ENCODE results near the gene BACH1. TPM values are rescaled to one million over a fixed set of nuclear protein-coding genes. Genes with fewer than 3 reads are reported as not detected.
"Not testable (repeated sequence)": the region's sequence is repeated elsewhere in the genome, so short reads cannot be mapped to it uniquely, and the experiment has no call there.

The BACH1 gene
- polyA plus RNA-seq (2013, experiment 1 of 4), result 31.0 TPM
- 38.4 TPM for polyA plus RNA-seq (2013, experiment 2 of 4)
- 30.7 TPM for polyA plus RNA-seq (2013, experiment 3 of 4)
- polyA plus RNA-seq (2013, experiment 4 of 4), result 34.6 TPM

DNA sequence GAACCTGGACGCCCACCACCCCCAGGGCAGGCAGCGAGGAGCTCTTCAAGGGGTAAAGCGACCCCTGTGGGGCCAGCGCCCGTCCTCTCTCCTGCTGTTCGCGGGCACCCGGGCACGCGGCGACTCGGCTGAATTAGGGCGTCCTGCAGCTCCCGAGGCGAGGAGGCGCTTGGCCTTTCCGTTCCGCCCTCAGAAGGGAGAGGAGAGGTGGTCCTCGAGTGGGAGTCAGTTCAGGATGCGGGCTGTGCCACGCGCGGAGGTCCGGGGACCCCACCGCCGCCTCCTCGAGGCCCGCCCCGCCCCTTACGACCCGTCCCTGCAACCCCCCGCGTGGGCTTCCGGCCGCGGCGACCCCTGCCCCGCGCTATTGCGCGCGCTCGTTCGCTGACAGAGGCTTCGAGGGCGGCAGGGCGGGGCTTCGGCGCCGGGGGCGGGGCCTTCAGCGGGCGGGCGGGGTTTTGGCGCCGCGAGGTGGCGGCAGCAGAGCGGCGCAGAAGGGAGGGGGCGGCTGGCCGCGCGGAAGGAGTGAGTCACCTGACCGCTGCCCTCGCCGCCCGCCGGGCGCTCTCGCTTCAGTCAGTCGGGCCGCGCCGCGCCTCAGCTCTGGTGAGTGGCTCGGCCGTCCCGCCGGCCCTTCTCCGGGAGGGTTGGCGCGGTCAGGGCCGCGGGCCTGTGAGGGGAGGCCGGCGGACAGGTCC lies at the start of gene BACH1:
TSS of gene BACH1 (plus strand) at position 575 of the 698 bp plus-strand sequence. CDS start 22,359 bp downstream, outside the sequence.
- Histone ChIP-seq H3K36me3 (ENCODE audit: control insufficient read depth, insufficient read depth, low read length) (no peaks in the 10 kb centered on the region), H3K4me1 (ENCODE audit: control insufficient read depth, insufficient read depth, low read length) (peaks cover 7% of the 10 kb centered on the region), H3K27me3 (ENCODE audit: control insufficient read depth, insufficient read depth, low read length, poor library complexity, severe bottlenecking) (no peaks in the 10 kb centered on the region), H3K27ac (ENCODE audit: insufficient read depth, low read depth, low read length, poor library complexity, severe bottlenecking) (peak within 1 kb of the TSS; percentile 94), H3K9me3 (ENCODE audit: control insufficient read depth, low read length) (no peaks in the 10 kb centered on the region), H3K4me3 (ENCODE audit: insufficient read depth, low read depth, low read length) (peak within 1 kb of the TSS; percentile 82)
- WGBS, 2 experiments, result 3 to 4% methylated on average over 87 of the region's 87 CpGs

DNA sequence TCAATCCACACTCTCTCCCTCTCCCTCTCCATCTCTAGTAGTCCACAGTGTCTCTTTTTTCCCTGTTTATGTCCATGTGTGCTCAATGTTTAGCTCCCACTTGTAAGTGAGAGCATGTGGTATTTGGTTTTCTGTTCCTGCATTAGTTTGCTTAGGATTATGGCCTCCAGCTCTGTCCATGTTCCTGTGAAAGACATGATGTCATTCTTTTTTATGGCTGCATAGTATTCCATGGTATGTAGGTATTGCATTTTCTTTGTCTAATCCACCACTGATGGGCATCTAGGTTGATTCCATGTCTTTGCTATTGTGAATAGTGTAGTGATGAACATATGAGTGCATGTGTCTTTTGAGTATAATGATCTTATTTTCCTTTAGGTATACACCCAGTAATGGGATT lies 49.4 kb upstream of the BACH1 start:
- not testable (repeated sequence) for H3K9me3 ChIP-seq (ENCODE audit: control insufficient read depth, low read length); H3K4me1 ChIP-seq (ENCODE audit: control insufficient read depth, insufficient read depth, low read length); H3K36me3 ChIP-seq (ENCODE audit: control insufficient read depth, insufficient read depth, low read length); H3K27ac ChIP-seq (ENCODE audit: insufficient read depth, low read depth, low read length, poor library complexity, severe bottlenecking); H3K4me3 ChIP-seq (ENCODE audit: insufficient read depth, low read depth, low read length); H3K27me3 ChIP-seq (ENCODE audit: control insufficient read depth, insufficient read depth, low read length, poor library complexity, severe bottlenecking)

DNA sequence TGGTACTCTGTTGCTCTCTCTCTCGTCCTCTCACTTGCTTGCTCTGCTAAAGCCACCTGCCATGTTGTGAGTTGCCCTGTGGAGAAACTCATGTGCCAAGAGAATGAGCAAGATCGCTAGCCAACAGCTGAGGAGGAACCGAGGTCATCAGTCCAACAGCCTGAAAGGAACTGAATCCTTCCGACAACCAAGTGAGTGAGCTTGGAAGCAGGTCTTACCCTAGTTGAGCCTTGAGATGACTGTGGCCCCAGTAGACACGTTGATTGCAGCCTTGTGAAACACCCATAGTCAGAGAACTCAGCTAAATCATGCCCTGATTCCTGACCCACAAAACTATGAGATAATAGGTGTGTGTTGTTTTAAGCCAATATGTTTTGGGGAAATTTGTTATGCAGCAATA lies 48.1 kb upstream of the BACH1 start:
- WGBS, 2 experiments, result 90 to 94% methylated on average over 5 of the region's 5 CpGs
- H3K27me3 ChIP-seq (ENCODE audit: control insufficient read depth, insufficient read depth, low read length, poor library complexity, severe bottlenecking), result no peaks in the 10 kb centered on the region
- H3K4me3 ChIP-seq (ENCODE audit: insufficient read depth, low read depth, low read length), result no peak overlapping the region

DNA sequence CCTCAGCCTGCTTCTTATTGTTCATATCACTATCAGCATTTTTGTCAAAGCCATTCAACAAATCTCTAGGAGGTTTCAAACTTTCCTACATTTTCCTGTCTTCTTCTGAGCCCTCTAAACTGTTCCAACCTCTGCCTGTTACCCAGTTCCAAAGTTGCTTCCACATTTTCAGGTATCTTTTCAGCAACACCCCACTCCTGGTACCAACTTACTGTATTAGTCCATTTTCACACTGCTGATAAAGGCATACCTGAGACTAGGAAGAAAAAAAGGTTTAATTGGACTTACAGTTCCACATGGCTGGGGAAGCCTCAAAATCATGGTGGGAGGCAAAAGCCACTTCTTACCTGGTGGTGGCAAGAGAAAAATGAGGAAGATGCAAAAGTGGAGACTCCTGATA lies 44.9 kb upstream of the BACH1 start:
- H3K9me3 ChIP-seq (ENCODE audit: control insufficient read depth, low read length); H3K36me3 ChIP-seq (ENCODE audit: control insufficient read depth, insufficient read depth, low read length); H3K4me3 ChIP-seq (ENCODE audit: insufficient read depth, low read depth, low read length); H3K4me1 ChIP-seq (ENCODE audit: control insufficient read depth, insufficient read depth, low read length); H3K27me3 ChIP-seq (ENCODE audit: control insufficient read depth, insufficient read depth, low read length, poor library complexity, severe bottlenecking); H3K27ac ChIP-seq (ENCODE audit: insufficient read depth, low read depth, low read length, poor library complexity, severe bottlenecking): not testable (repeated sequence)

More for the DNA sequence above, 48.1 kb upstream of the BACH1 start:
- Histone ChIP-seq H3K9me3 (ENCODE audit: control insufficient read depth, low read length) (no peaks in the 10 kb centered on the region), H3K27ac (ENCODE audit: insufficient read depth, low read depth, low read length, poor library complexity, severe bottlenecking) (no peak overlapping the region), H3K36me3 (ENCODE audit: control insufficient read depth, insufficient read depth, low read length) (no peaks in the 10 kb centered on the region), H3K4me1 (ENCODE audit: control insufficient read depth, insufficient read depth, low read length) (no peaks in the 10 kb centered on the region)

DNA sequence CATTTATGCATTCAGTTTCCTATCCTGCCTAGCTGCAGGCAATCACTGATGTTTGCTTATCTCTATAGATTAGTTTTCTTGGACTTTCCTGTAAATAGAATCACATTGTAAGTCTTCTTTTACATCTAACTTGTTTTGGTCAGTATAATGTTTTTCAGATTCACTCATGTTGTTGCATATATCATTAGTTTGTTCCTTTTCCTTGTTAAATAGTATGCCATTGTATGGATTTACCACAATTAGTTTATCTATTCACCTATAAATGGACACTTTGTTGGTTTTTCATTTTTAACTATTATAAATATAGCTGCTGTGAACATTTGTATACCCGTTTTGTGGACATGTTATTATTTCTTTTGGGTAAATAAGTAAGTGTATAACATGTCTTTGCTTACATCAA lies 44.2 kb upstream of the BACH1 start:
- no CpG with 5 or more reads among the region's 1 CpG for whole genome bisulfite sequencing, 2 experiments
- Histone ChIP-seq H3K4me3 (ENCODE audit: insufficient read depth, low read depth, low read length) (no peak overlapping the region), H3K27me3 (ENCODE audit: control insufficient read depth, insufficient read depth, low read length, poor library complexity, severe bottlenecking) (no peaks in the 10 kb centered on the region), H3K9me3 (ENCODE audit: control insufficient read depth, low read length) (no peaks in the 10 kb centered on the region), H3K27ac (ENCODE audit: insufficient read depth, low read depth, low read length, poor library complexity, severe bottlenecking) (no peak overlapping the region), H3K36me3 (ENCODE audit: control insufficient read depth, insufficient read depth, low read length) (no peaks in the 10 kb centered on the region), H3K4me1 (ENCODE audit: control insufficient read depth, insufficient read depth, low read length) (no peaks in the 10 kb centered on the region)

DNA sequence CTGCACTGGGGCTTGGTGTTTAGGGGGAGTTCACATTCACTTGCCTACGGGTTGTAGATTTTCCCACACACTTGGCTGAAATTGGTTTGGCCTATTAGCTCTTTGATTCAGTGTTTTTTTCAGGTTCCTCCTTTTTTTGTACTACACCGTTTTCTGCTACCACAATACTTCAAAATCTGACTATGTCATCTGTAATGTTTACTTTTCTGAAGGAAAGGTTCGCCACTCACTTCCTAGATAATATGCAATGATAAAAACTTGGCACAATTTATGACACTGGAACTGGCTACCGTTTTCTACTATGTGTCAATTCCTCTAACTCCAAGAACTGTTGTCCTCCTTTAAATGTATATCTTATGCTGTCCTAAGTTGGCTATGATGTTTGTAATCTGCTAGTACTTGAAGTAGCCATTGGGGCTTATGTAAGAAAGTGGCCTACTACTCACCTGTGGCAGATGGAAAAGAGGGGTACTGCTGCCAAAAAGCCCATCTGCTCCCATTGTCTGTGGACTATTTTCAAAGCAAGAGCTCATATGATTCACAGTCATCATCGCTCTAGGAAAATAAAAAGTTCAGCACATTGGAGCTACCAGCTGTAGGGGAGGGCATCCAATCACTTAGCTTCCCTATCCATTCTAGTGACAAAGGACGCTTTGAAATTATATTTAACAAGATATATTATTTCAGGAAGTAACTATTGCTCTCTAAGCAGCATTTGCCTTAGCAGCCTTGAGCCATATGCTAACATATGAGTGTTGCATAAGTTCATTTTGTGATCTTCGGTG lies 42.4 kb upstream of the BACH1 start:
- no peak overlapping the region for H3K27ac ChIP-seq (ENCODE audit: insufficient read depth, low read depth, low read length, poor library complexity, severe bottlenecking)
- H3K9me3 ChIP-seq (ENCODE audit: control insufficient read depth, low read length), result no peaks in the 10 kb centered on the region
- 91 to 97% methylated on average over 6 to 7 of the region's 7 CpGs for WGBS, 2 experiments
- no peak overlapping the region for H3K4me3 ChIP-seq (ENCODE audit: insufficient read depth, low read depth, low read length)
- H3K36me3 ChIP-seq (ENCODE audit: control insufficient read depth, insufficient read depth, low read length), result no peaks in the 10 kb centered on the region
- no peaks in the 10 kb centered on the region for H3K27me3 ChIP-seq (ENCODE audit: control insufficient read depth, insufficient read depth, low read length, poor library complexity, severe bottlenecking)
- no peaks in the 10 kb centered on the region for H3K4me1 ChIP-seq (ENCODE audit: control insufficient read depth, insufficient read depth, low read length)

DNA sequence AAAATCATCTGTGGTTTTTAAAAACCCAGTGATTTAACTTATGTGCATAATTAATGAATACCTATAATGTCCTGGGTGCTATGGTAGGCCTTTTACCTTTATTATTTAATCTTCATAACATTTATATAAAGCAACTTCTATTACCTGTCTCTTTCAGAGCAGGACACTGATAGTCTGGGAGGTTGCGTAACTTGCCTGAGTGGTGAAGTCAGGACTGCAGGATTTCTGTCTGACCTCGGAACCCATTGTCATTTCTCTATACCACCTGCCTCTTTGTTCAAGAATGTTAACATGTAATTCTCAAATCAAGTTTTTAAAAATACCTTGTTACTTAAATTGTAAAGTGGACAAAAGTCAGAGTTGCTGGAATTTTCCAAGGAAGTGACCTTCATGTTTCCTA lies 41.0 kb upstream of the BACH1 start:
- H3K27ac ChIP-seq (ENCODE audit: insufficient read depth, low read depth, low read length, poor library complexity, severe bottlenecking), result no peak overlapping the region
- 92 to 95% methylated on average over 2 of the region's 2 CpGs for WGBS, 2 experiments

DNA sequence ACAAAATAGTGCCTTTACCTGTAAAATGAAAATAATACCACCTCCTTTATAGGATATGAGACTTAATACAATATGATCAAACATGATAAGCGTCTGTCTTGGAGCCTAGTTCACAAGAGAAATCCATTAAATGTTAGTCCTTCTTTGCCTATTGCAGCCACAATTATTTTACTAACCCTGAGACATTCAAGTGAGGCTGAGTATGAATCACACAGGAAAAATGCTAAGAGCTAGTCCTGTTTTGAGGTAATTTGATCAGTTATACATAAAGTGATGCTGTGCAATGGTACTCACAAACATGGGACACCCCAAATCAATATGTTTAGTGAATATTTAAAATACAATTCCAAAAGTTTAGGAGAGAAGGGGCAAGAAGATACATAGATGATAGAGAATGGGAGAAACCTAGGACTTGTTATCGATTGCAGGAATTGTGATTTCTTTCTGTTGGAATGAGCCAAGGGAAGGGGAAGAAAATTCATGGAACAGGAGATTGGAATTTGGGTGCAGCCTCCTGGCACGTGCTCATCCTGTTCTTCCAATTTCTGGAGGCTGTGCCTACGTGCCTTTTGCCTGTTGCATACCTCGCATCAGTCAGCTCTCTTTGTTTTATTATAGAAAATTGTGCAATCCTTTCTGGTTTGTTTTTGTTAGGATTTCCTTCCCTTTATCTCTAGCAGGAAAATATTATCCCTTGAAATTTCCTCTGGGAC lies 39.9 kb upstream of the BACH1 start:
- 89 to 93% methylated on average over 4 to 5 of the region's 5 CpGs for WGBS, 2 experiments
- no peak overlapping the region for H3K27ac ChIP-seq (ENCODE audit: insufficient read depth, low read depth, low read length, poor library complexity, severe bottlenecking)
- H3K4me1 ChIP-seq (ENCODE audit: control insufficient read depth, insufficient read depth, low read length), result no peaks in the 10 kb centered on the region
- no peak overlapping the region for H3K4me3 ChIP-seq (ENCODE audit: insufficient read depth, low read depth, low read length)
- H3K27me3 ChIP-seq (ENCODE audit: control insufficient read depth, insufficient read depth, low read length, poor library complexity, severe bottlenecking), result no peaks in the 10 kb centered on the region
- no peaks in the 10 kb centered on the region for H3K9me3 ChIP-seq (ENCODE audit: control insufficient read depth, low read length)
- H3K36me3 ChIP-seq (ENCODE audit: control insufficient read depth, insufficient read depth, low read length), result no peaks in the 10 kb centered on the region

More for the DNA sequence above, 41.0 kb upstream of the BACH1 start:
- Histone ChIP-seq H3K27me3 (ENCODE audit: control insufficient read depth, insufficient read depth, low read length, poor library complexity, severe bottlenecking) (no peaks in the 10 kb centered on the region), H3K4me3 (ENCODE audit: insufficient read depth, low read depth, low read length) (no peak overlapping the region), H3K36me3 (ENCODE audit: control insufficient read depth, insufficient read depth, low read length) (no peaks in the 10 kb centered on the region), H3K9me3 (ENCODE audit: control insufficient read depth, low read length) (no peaks in the 10 kb centered on the region), H3K4me1 (ENCODE audit: control insufficient read depth, insufficient read depth, low read length) (no peaks in the 10 kb centered on the region)

DNA sequence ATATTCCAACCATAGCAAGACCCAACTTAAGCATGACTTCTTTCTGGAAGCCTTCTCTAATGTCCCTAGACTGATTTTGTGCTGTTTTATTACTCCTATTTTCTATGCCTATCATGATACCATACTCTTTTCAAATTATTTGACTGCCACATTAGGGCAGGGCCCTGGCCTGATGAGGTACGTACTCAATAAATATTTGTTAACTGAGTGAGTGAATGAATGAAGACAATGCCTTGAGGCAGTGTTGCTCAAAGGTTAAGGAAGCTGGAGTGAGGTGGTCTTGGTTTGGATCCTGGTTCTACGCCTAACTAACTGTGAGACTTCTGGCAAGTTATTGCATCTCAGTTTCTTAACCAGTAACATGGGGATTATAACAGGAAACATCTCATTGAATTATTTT lies 38.3 kb upstream of the BACH1 start:
- no peaks in the 10 kb centered on the region for H3K9me3 ChIP-seq (ENCODE audit: control insufficient read depth, low read length)
- no peaks in the 10 kb centered on the region for H3K4me1 ChIP-seq (ENCODE audit: control insufficient read depth, insufficient read depth, low read length)
- WGBS, 2 experiments, result 98% methylated on average over 2 of the region's 2 CpGs
- no peaks in the 10 kb centered on the region for H3K36me3 ChIP-seq (ENCODE audit: control insufficient read depth, insufficient read depth, low read length)
- no peaks in the 10 kb centered on the region for H3K27me3 ChIP-seq (ENCODE audit: control insufficient read depth, insufficient read depth, low read length, poor library complexity, severe bottlenecking)
- no peak overlapping the region for H3K27ac ChIP-seq (ENCODE audit: insufficient read depth, low read depth, low read length, poor library complexity, severe bottlenecking)
- H3K4me3 ChIP-seq (ENCODE audit: insufficient read depth, low read depth, low read length), result no peak overlapping the region
